IMR-90 (cell line): ENCODE data around the gene SMARCD2.

Experiments
- CTCF ChIP-seq: conservative IDR thresholded peaks from 2 replicates; pipeline ENCODE4 v1.5.1; 2012; ENCODE audit warnings: mild to moderate bottlenecking, low read depth, low read length, improper control_type of control experiment
- ELK1 ChIP-seq: fragments of 150-350 bp; IDR thresholded peaks from 2 replicates; pipeline ENCODE4 v1.6.1; 2016; ENCODE audit warnings: low read depth, mild to moderate bottlenecking, low read length, moderate library complexity, borderline replicate concordance
- FOS ChIP-seq: fragments of 150-350 bp; IDR thresholded peaks from 2 replicates; pipeline ENCODE4 v1.6.1; 2016; ENCODE audit warnings: low read depth, low read length
- MAFK ChIP-seq: IDR thresholded peaks from 2 replicates; pipeline ENCODE4 v1.6.1; 2012; ENCODE audit warnings: low read depth, low read length, improper control_type of control experiment
- MXI1 ChIP-seq: IDR thresholded peaks from 2 replicates; pipeline ENCODE4 v1.6.1; 2012; ENCODE audit warnings: low read depth, mild to moderate bottlenecking, low read length, moderate library complexity, borderline replicate concordance
- POLR2A ChIP-seq: IDR thresholded peaks from 2 replicates; pipeline ENCODE4 v1.6.1; 2012; ENCODE audit warnings: mild to moderate bottlenecking, low read depth, low read length
- RAD21 ChIP-seq: IDR thresholded peaks from 2 replicates; pipeline ENCODE4 v1.6.1; 2012; ENCODE audit warnings: low read length, improper control_type of control experiment
- RFX5 ChIP-seq: IDR thresholded peaks from 2 replicates; pipeline ENCODE4 v1.8.0; 2012; ENCODE audit warnings: low read depth, mild to moderate bottlenecking, low read length, moderate library complexity
- SMC3 ChIP-seq: fragments of 150-350 bp; IDR thresholded peaks from 2 replicates; pipeline ENCODE4 v1.6.1; 2016; ENCODE audit warnings: low read depth, mild to moderate bottlenecking, antibody characterized with exemption, low read length, moderate library complexity
- USF2 ChIP-seq: fragments of 150-350 bp; IDR thresholded peaks from 2 replicates; pipeline ENCODE4 v1.6.1; 2017; ENCODE audit warnings: mild to moderate bottlenecking, antibody characterized with exemption, low read length, low read depth

GRCh38 chr17:63837962-63838600 lies 4.4 kb downstream of the SMARCD2 start:
- TF ChIP-seq RAD21: no peak
- no peak for TF ChIP-seq SMC3
- TF ChIP-seq CTCF: no peak
- no peak for TF ChIP-seq FOS
- no peak for TF ChIP-seq POLR2A
- TF ChIP-seq RFX5: no peak
- no peak for TF ChIP-seq MXI1
- TF ChIP-seq USF2: no peak
- TF ChIP-seq ELK1: no peak
- no peak for TF ChIP-seq MAFK
